Karpas-422 (cell line): Measurements from ENCODE around the gene INPP5E. TPM values are rescaled to one million over a fixed set of nuclear protein-coding genes. Genes with fewer than 3 reads are reported as not detected.

ENCODE experiments used
- DNase-seq: peaks from one replicate; pipeline ENCODE4 v3.0.0-alpha.2; 2015
- H2AFZ ChIP-seq: fragments of 200-600 bp; sonication (generic); 2 replicates; pipeline ENCODE4 v1.6.1; 2014; ENCODE audit warnings: antibody characterized with exemption, low read length, mixed read lengths
- H3K27ac ChIP-seq: fragments of 200-600 bp; sonication (generic); 2 replicates; pipeline ENCODE4 v1.5.1; 2014; ENCODE audit warnings: mild to moderate bottlenecking, low read length, moderate library complexity
- H3K27me3 ChIP-seq: fragments of 200-600 bp; sonication (generic); 2 replicates; pipeline ENCODE4 v1.6.1; 2014; ENCODE audit warnings: low read length, mixed read lengths
- H3K36me3 ChIP-seq: fragments of 200-600 bp; sonication (generic); 2 replicates; pipeline ENCODE4 v1.6.1; 2014; ENCODE audit warnings: low read length, mixed read lengths; ENCODE audit not compliant: insufficient read depth
- H3K4me1 ChIP-seq: fragments of 200-600 bp; sonication (generic); 2 replicates; pipeline ENCODE4 v1.6.1; 2014; ENCODE audit warnings: mild to moderate bottlenecking, low read length, mixed read lengths
- H3K4me2 ChIP-seq: fragments of 200-600 bp; sonication (generic); 2 replicates; pipeline ENCODE4 v1.6.1; 2014; ENCODE audit warnings: low read length, low read depth, mild to moderate bottlenecking; ENCODE audit not compliant: poor library complexity, severe bottlenecking
- H3K4me3 ChIP-seq: fragments of 200-600 bp; sonication (generic); 2 replicates; pipeline ENCODE4 v1.5.1; 2014; ENCODE audit warnings: mild to moderate bottlenecking, antibody characterized with exemption, low read length, mixed read lengths
- H3K79me2 ChIP-seq: fragments of 200-600 bp; sonication (generic); 2 replicates; pipeline ENCODE4 v1.6.1; 2014; ENCODE audit warnings: mild to moderate bottlenecking, low read length, mixed read lengths
- H3K9ac ChIP-seq: fragments of 200-600 bp; sonication (generic); 2 replicates; pipeline ENCODE4 v1.6.0; 2014; ENCODE audit warnings: low read length
- H3K9me2 ChIP-seq: fragments of 200-600 bp; sonication (generic), shearing (Covaris generic); replicated peaks from 2 replicates; pipeline ENCODE4 v1.6.0; 2014; ENCODE audit warnings: mild to moderate bottlenecking, low read length, moderate library complexity; ENCODE audit not compliant: insufficient read depth
- H3K9me3 ChIP-seq: fragments of 300-700, 200-600 bp; sonication (generic); 2 replicates; pipeline ENCODE4 v1.6.1; 2014; ENCODE audit warnings: low read length, mixed read lengths
- H4K20me1 ChIP-seq: fragments of 200-600 bp; sonication (generic); 2 replicates; pipeline ENCODE4 v1.6.1; 2014; ENCODE audit warnings: mild to moderate bottlenecking, antibody characterized with exemption, low read length, low read depth; ENCODE audit not compliant: insufficient read depth
- total RNA-seq: library from RNA; depleted of rRNA; stranded (reverse); fragments of >200 nt; shearing (Covaris generic); gene quantifications from 2 replicates; pipeline ENCODE4 v1.2.3, GENCODE V29; 2014; ENCODE audit warnings: low replicate concordance

Gene INPP5E
- total RNA-seq, 1 experiment from 2014 or later, result 8.0 TPM

DNA sequence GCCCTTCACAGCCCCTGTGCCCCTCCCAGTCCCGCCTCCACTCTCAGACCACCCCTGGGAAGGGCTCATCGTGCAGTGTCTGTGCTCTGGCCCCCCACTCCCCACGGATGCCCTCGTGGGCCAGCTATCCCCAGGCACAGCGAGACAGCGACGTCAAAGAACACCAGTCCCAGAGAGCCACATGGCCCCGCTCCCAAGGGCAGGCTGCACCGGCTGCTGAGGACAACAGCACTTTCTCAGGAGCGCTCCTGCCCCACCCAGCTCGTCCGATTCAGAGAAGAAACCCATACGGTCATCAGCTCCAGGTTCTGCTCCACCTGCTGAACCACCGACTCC, 34.9 kb downstream of the INPP5E start:
- H3K27me3 ChIP-seq, result no peaks in the 10 kb centered on the region
- no peaks in the 10 kb centered on the region for H3K9me3 ChIP-seq
- H3K36me3 ChIP-seq, result peaks cover 24% of the 10 kb centered on the region; the same call in 1 of the 2 replicates
- H2AFZ ChIP-seq, result no peak overlapping the region
- no peak overlapping the region for H3K27ac ChIP-seq
- H4K20me1 ChIP-seq, result no peaks in the 10 kb centered on the region; the same call in 1 of the 2 replicates
- no peak overlapping the region for H3K4me2 ChIP-seq
- H3K79me2 ChIP-seq, result peaks cover 21% of the 10 kb centered on the region
- no peaks in the 10 kb centered on the region for H3K9me2 ChIP-seq
- DNase-seq, result no peak
- no peak overlapping the region for H3K4me3 ChIP-seq
- H3K4me1 ChIP-seq, result peaks cover 22% of the 10 kb centered on the region
- H3K9ac ChIP-seq, result no peak overlapping the region

DNA sequence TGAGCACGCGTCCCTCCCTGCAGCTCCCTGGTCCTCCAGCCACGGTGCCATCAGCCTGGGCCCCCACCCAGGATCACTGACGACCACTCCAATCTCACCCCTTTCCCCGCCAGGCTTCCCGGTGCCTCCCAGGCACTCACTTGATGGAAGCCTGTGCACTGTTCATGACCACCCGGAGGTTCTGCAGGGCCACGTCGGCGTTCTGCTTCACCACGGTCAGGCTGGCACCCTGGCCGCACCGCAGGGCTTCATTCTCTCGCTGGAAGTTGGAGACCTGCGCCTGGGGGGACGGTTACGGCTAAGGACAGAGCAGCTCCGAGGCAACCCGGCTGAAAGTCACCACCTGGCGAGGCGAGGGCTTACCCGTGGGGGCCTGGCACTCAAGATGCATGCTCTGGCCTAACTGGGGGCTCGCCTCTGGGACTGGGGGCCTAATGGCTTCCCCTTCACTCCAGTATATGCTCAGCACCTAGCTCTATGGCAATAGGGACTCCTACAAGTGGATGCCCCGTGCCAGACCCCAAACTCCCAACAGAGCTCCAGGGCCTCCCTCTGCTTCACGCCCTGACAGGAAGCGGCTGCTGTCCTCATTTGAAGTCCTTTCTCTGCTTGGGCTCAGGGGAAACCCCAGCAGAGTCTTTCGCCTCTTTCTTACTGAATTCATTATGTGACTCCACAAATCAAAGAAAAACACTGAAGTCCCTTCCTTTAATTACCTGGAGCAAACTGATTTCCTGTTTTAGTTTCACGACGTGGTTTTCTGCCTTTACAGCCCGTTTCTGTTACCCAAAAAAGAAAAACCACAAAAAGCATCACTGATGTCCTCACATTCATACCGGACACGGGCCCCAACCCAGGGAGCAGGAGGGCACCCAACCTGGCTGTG, 35.5 kb downstream of the INPP5E start:
- H3K4me1 ChIP-seq, result peaks cover 16% of the 10 kb centered on the region
- H3K36me3 ChIP-seq, result peaks cover 24% of the 10 kb centered on the region; the same call in 1 of the 2 replicates
- no peak overlapping the region for H3K4me2 ChIP-seq
- peaks cover 21% of the 10 kb centered on the region for H3K79me2 ChIP-seq
- H4K20me1 ChIP-seq, result peaks cover 5% of the 10 kb centered on the region; the same call in 1 of the 2 replicates
- H3K9me2 ChIP-seq, result no peaks in the 10 kb centered on the region
- no peak overlapping the region for H2AFZ ChIP-seq
- no peak overlapping the region for H3K9ac ChIP-seq
- H3K9me3 ChIP-seq, result no peaks in the 10 kb centered on the region
- H3K27ac ChIP-seq, result no peak overlapping the region
- no peak for DNase-seq
- no peaks in the 10 kb centered on the region for H3K27me3 ChIP-seq
- no peak overlapping the region for H3K4me3 ChIP-seq

DNA sequence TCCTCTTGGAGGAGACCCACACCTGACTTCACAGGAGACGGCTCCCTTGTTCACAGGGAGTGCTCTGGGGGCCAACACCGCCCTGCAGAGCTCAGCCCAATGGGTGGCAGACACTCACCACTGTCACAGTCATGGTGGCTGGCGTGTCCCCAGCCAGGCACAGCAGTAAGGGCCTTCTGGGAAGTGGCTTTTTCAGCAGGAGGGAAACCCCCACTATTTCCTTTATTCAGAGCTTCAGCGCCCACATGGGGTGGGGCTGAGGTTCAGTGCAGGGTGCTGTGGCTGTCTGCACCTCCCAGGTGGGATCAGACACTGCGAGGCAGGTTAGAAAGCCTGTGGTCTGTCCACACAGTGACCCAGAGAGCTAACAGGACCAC, 36.1 kb downstream of the INPP5E start:
- H3K79me2 ChIP-seq, result peaks cover 23% of the 10 kb centered on the region
- DNase-seq, result no peak
- no peaks in the 10 kb centered on the region for H3K9me3 ChIP-seq
- H3K4me2 ChIP-seq, result no peak overlapping the region
- H3K9me2 ChIP-seq, result no peaks in the 10 kb centered on the region
- H3K4me1 ChIP-seq, result peaks cover 17% of the 10 kb centered on the region
- H3K36me3 ChIP-seq, result peaks cover 27% of the 10 kb centered on the region; the same call in 1 of the 2 replicates
- no peak overlapping the region for H2AFZ ChIP-seq
- no peak overlapping the region for H3K27ac ChIP-seq
- H3K9ac ChIP-seq, result no peak overlapping the region
- peaks cover 11% of the 10 kb centered on the region; the same call in 1 of the 2 replicates for H4K20me1 ChIP-seq
- no peak overlapping the region for H3K4me3 ChIP-seq
- H3K27me3 ChIP-seq, result no peaks in the 10 kb centered on the region

DNA sequence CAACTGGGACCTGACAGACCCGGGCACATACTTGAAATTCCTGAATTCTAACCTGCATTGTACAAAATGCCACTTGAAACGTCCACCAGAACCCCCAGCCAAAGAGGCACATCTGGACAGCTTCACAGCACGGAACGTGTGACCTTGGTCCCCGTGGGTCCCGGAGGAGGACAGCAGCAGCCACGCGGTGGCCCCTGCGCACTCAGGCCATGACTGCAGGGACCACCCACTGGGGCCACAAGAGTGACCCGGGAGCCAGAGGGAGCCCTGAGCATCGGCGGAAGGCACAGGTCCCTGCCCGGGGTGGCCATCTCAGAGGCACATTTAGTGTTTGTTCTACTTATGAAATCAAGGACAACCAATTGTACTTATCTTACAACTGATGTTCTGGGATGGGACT, 37.6 kb downstream of the INPP5E start:
- Histone ChIP-seq H4K20me1 (peaks cover 17% of the 10 kb centered on the region; the same call in 1 of the 2 replicates), H3K27me3 (no peaks in the 10 kb centered on the region), H3K9me3 (no peaks in the 10 kb centered on the region), H3K4me1 (peaks cover 21% of the 10 kb centered on the region), H3K36me3 (peaks cover 25% of the 10 kb centered on the region; the same call in 1 of the 2 replicates), H3K79me2 (peaks cover 24% of the 10 kb centered on the region), H2AFZ (no peak overlapping the region), H3K27ac (no peak overlapping the region), H3K4me3 (no peak overlapping the region), H3K9me2 (no peaks in the 10 kb centered on the region), H3K4me2 (no peak overlapping the region), H3K9ac (no peak overlapping the region)
- no peak for DNase-seq

DNA sequence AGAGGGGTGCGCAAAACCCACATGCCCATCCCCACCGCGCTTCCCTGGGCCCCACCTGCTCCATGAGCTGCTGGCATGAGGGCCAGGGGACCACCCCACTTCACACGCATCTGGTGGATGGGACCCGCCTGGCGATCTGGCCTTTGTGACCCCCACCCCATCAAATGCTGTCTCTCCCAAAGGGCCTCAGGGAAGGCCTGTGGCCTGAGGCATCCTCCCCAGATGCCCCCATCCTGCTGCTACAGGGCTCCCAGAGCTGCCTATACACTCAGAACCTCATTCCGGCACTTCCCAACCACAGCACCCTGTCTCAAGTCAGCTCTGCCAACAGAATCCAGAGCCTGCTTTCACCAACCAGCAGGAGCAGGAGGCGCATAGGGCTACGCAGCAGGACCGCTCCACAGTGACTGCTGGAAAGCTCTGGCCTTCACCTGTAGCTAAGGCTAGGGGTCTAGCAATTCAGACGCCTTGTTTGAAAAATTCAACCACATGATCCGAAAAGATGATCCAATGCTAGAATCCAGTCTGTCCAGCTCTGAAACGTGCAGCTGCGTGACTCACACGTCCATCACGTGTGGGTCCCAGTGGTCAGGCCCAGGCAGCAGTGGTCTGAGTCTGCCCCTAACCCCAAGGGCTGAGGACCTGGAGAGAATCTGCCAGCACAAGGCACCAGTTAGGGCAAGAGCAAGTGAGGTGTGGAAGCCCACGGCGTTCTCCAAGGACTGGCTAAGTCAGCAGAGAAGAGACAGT, 38.3 kb downstream of the INPP5E start:
- no peak overlapping the region for H3K4me3 ChIP-seq
- H3K9ac ChIP-seq, result peak overlapping the region; percentile 24; the same call in 1 of the 2 replicates
- no peaks in the 10 kb centered on the region for H3K9me3 ChIP-seq
- H3K27me3 ChIP-seq, result no peaks in the 10 kb centered on the region
- H2AFZ ChIP-seq, result no peak overlapping the region
- H3K4me1 ChIP-seq, result peaks cover 21% of the 10 kb centered on the region
- H3K79me2 ChIP-seq, result peaks cover 24% of the 10 kb centered on the region
- H3K36me3 ChIP-seq, result peaks cover 28% of the 10 kb centered on the region
- H3K9me2 ChIP-seq, result no peaks in the 10 kb centered on the region
- H4K20me1 ChIP-seq, result peaks cover 17% of the 10 kb centered on the region; the same call in 1 of the 2 replicates
- DNase-seq, result peak; percentile 46
- H3K27ac ChIP-seq, result no peak overlapping the region
- no peak overlapping the region for H3K4me2 ChIP-seq

DNA sequence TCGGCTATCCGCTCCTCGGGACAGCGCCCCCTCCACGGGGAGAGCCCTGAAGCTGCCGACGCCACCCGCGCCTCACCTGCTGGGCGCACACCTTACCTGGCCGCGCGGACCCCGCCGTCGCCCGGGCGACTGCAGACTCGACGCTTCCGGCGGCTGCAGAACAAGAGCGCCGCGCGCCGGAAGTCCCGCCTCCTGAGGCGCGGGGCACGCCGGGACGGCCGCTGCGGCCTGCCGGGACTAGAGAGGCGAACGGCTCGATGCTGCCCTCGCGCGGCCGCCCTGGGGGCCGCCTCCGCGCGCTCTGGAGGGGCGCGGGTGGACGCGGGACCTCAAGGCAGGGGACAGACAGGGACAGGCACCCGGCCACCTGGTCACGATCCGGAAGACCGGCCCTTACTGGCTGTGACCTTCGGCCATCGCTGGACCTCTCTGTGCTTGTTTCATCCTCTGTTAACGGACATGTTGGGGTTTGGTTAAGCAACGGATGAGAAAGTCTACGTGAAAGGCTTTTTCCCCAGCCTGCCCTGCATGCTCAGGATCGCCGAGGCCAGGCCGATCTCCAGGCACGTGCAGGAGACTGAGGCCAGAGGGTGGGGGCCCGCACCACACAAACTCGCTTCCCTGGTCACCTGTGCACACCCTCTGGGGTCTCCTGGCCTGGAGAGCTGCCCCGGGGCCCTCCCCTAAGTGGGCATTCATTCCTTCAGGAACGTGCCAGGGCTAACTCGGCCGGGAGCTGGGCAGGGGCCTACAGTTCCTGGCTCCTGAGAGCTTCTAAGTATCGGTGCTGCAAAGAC, 39.4 kb downstream of the INPP5E start, which contains the start of gene SNAPC4:
TSS of gene SNAPC4 (minus strand) at position 133 of the 797 bp plus-strand sequence. CDS start 1,742 bp downstream, outside the sequence.
- H3K4me1 ChIP-seq, result peaks cover 21% of the 10 kb centered on the region
- H3K79me2 ChIP-seq, result peaks cover 24% of the 10 kb centered on the region
- H3K4me2 ChIP-seq, result peak within 1 kb of the TSS; percentile 96
- peaks cover 17% of the 10 kb centered on the region; the same call in 1 of the 2 replicates for H4K20me1 ChIP-seq
- H3K9ac ChIP-seq, result peak within 1 kb of the TSS; percentile 98
- no peaks in the 10 kb centered on the region for H3K27me3 ChIP-seq
- no peaks in the 10 kb centered on the region for H3K9me3 ChIP-seq
- peak within 1 kb of the TSS; percentile 66 for H3K27ac ChIP-seq
- DNase-seq, result peak; percentile 96
- H3K36me3 ChIP-seq, result peaks cover 31% of the 10 kb centered on the region
- H3K4me3 ChIP-seq, result peak within 1 kb of the TSS; percentile 100
- H2AFZ ChIP-seq, result 0 out of 2 replicates have a peak within 1 kb of the TSS, but pooled peaks have one; percentile 7
- no peaks in the 10 kb centered on the region for H3K9me2 ChIP-seq

DNA sequence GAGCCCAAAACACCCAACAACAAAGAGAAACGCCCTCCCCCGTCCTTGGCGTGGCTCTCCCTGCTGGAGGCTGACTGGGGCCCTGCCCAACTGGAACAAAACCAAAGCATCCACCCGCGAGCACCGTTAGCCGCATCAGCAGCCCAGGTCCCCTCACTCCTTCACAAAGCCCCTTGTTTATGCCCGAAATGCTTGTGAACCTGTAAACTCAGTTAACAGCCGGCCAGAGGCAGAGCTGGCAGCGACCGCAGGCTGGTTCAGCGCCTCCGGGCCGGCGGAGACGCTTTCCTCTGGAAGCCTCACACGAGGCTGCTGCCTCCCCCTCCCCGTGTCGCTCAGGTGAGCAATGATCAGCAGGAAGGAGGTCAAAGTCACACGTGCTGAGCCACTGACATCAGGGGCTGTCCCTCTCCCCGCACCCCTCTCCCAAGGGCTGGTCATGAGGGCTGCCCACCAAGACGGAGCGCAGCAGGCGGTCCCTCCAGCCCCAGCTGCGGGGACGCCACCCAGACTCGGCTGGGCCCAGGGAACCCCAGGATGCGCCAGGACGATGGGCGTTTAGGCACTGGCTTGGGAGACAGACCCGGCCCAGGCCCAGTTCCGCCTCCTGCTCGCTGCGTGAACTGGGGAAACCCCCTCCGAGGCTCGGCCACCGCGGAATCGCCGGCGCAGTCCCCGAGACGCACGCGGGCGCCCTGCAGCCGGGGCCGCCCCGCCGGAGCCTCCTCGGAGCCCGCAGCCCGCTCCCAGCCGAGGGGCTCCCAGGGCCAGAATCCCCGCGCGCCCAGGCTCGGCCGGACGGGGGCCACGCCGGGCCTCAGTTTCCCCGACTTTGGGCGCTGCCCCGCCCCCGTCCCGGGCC, 40.2 kb downstream of the INPP5E start:
- H3K79me2 ChIP-seq, result peaks cover 24% of the 10 kb centered on the region
- peaks cover 28% of the 10 kb centered on the region for H3K36me3 ChIP-seq
- no peaks in the 10 kb centered on the region for H3K27me3 ChIP-seq
- peak overlapping the region; percentile 32 for H3K27ac ChIP-seq
- no peaks in the 10 kb centered on the region for H3K9me2 ChIP-seq
- H3K9me3 ChIP-seq, result no peaks in the 10 kb centered on the region
- H3K4me1 ChIP-seq, result peaks cover 21% of the 10 kb centered on the region
- H2AFZ ChIP-seq, result no peak overlapping the region
- peak; percentile 69 for DNase-seq
- H3K4me2 ChIP-seq, result peak overlapping the region; percentile 96
- H3K9ac ChIP-seq, result peak overlapping the region; percentile 98
- H4K20me1 ChIP-seq, result peaks cover 17% of the 10 kb centered on the region; the same call in 1 of the 2 replicates
- peak overlapping the region; percentile 100 for H3K4me3 ChIP-seq
